CD14-positive monocyte (primary cell): ENCODE measurements around the gene WSB1. TPM values are rescaled to one million over a fixed set of nuclear protein-coding genes. Genes with fewer than 3 reads are reported as not detected.

Source experiments
- DNase-seq, 3 donors: peaks; one replicate each; pipeline ENCODE4 v3.0.0-alpha.2; 2011 to 2022
- H2AFZ ChIP-seq: 2 replicates; pipeline ENCODE4 v1.6.0; 2012; ENCODE audit warnings: mild to moderate bottlenecking, low read depth, low read length, inconsistent platforms; ENCODE audit not compliant: insufficient read depth, poor library complexity, severe bottlenecking
- H3K27ac ChIP-seq, 2 donors: 1 replicate in 1 of 2; 2 replicates in 1 of 2; pipeline ENCODE4 v1.5.1; 2012 to 2013; ENCODE audit warnings: low read length in 2 of 2, control low read depth in 1 of 2, inconsistent platforms in 1 of 2, low read depth in 1 of 2, mild to moderate bottlenecking in 1 of 2
- H3K27me3 ChIP-seq, 2 donors: one replicate each; pipeline versions ENCODE4 v1.6.0 to v1.6.1; 2011 to 2013; ENCODE audit warnings: low read length in 2 of 2; ENCODE audit not compliant: control insufficient read depth in 2 of 2, insufficient read depth in 2 of 2
- H3K36me3 ChIP-seq, 2 donors: replicated peaks in 1 of 2; 1 replicate in 1 of 2; 2 replicates in 1 of 2; pipeline versions ENCODE4 v1.5.1 to v1.6.1; 2012 to 2013; ENCODE audit warnings: low read length in 2 of 2, control low read depth in 1 of 2, inconsistent platforms in 1 of 2, mild to moderate bottlenecking in 1 of 2; ENCODE audit not compliant: insufficient read depth in 2 of 2, control insufficient read depth in 1 of 2
- H3K4me1 ChIP-seq, 2 donors: 1 replicate in 1 of 2; 2 replicates in 1 of 2; pipeline versions ENCODE4 v1.5.1 to v1.6.1; 2012 to 2013; ENCODE audit warnings: low read length in 2 of 2, control low read depth in 1 of 2, inconsistent platforms in 1 of 2, mild to moderate bottlenecking in 1 of 2, moderate library complexity in 1 of 2; ENCODE audit not compliant: insufficient read depth in 2 of 2, control insufficient read depth in 1 of 2
- H3K4me2 ChIP-seq: replicated peaks from 2 replicates; pipeline ENCODE3; 2012; ENCODE audit warnings: low read length, moderate library complexity, mild to moderate bottlenecking; ENCODE audit not compliant: poor library complexity, severe bottlenecking; ENCODE audit errors: extremely low read depth
- H3K4me3 ChIP-seq, 3 experiments: fragments of 200-600 bp in 1 of 3; sonication (generic) in 1 of 3; replicated peaks in 1 of 3; 1 replicate in 2 of 3; 2 replicates in 1 of 3; pipeline ENCODE4 v1.5.1; 2011 to 2013; ENCODE audit warnings: low read length in 3 of 3, mild to moderate bottlenecking in 3 of 3, control low read depth in 2 of 3, low read depth in 2 of 3, inconsistent platforms in 1 of 3, moderate library complexity in 1 of 3
- H3K79me2 ChIP-seq: 2 replicates; pipeline ENCODE4 v1.6.0; 2012; ENCODE audit warnings: mild to moderate bottlenecking, control low read depth, inconsistent platforms, low read length, moderate library complexity; ENCODE audit not compliant: insufficient read depth
- H3K9ac ChIP-seq: 2 replicates; pipeline ENCODE4 v1.6.0; 2017; ENCODE audit warnings: low read length, mild to moderate bottlenecking; ENCODE audit not compliant: insufficient read depth, poor library complexity, severe bottlenecking
- H3K9me3 ChIP-seq, 2 donors: replicated peaks in 1 of 2; 1 replicate in 1 of 2; 2 replicates in 1 of 2; pipeline versions ENCODE4 v1.5.1 to v1.6.1; 2012 to 2013; ENCODE audit warnings: low read length in 2 of 2, control low read depth in 1 of 2; ENCODE audit not compliant: control insufficient read depth in 1 of 2, insufficient read depth in 1 of 2
- H4K20me1 ChIP-seq: 2 replicates; pipeline ENCODE4 v1.6.0; 2012; ENCODE audit warnings: mild to moderate bottlenecking, low read length, control low read depth, moderate library complexity; ENCODE audit not compliant: insufficient read depth
- H3K27ac Mint-ChIP-seq, 7 donors: one replicate each; pipeline ENCODE4 v1.8.0; 2020; ENCODE audit warnings: mild to moderate bottlenecking in 7 of 7, mixed read lengths in 7 of 7, moderate library complexity in 6 of 7, inconsistent platforms in 2 of 7
- H3K27me3 Mint-ChIP-seq, 3 donors: one replicate each; pipeline ENCODE4 v1.8.0; 2021 to 2022; ENCODE audit warnings: low read depth in 3 of 3, mild to moderate bottlenecking in 3 of 3, mixed read lengths in 3 of 3, moderate library complexity in 3 of 3, inconsistent platforms in 1 of 3
- H3K36me3 Mint-ChIP-seq, 2 donors: one replicate each; pipeline ENCODE4 v1.8.0; 2020; ENCODE audit warnings: mixed read lengths in 2 of 2, inconsistent platforms in 1 of 2, mild to moderate bottlenecking in 1 of 2
- H3K4me1 Mint-ChIP-seq: one replicate; pipeline ENCODE4 v1.8.0; 2020; ENCODE audit warnings: mild to moderate bottlenecking, mixed read lengths
- H3K4me3 Mint-ChIP-seq, 2 donors: one replicate each; pipeline ENCODE4 v1.8.0; 2020; ENCODE audit warnings: mild to moderate bottlenecking in 2 of 2, mixed read lengths in 2 of 2, moderate library complexity in 1 of 2
- H3K9me3 Mint-ChIP-seq, 7 donors: one replicate each; pipeline ENCODE4 v1.8.0; 2020 to 2022; ENCODE audit warnings: mixed read lengths in 7 of 7, mild to moderate bottlenecking in 6 of 7, moderate library complexity in 6 of 7, inconsistent platforms in 2 of 7
- CTCF ChIP-seq: fragments of 200-600 bp; IDR thresholded peaks from one replicate; pipeline ENCODE4 v1.8.0; 2022; ENCODE audit warnings: antibody characterized with exemption, mild to moderate bottlenecking
- WGBS: methylation state at CpG from one replicate; pipeline ENCODE4 v1.1.5; 2013; ENCODE audit warnings: missing lambda C conversion rate; ENCODE audit not compliant: insufficient coverage; 5-methylcytosine and 5-hydroxymethylcytosine counted together
- intact Hi-C, 2 donors: fragments of 100-400 bp; cut with micrococcal nuclease; formaldehyde crosslinking; loops; one replicate each; pipeline versions ENCODE4 v1.15.0 to v1.15.1; 2023
- polyA plus RNA-seq, 3 donors: library from polyadenylated mRNA; depleted of rRNA in 1 of 3; unstranded in 2 of 3; stranded (reverse) in 1 of 3; fragments of 300-500 nt in 2 of 3; fragments of >200 nt in 1 of 3; fragmentation: Illumina TruSeq in 2 of 3; gene quantifications; 1 replicate in 2 of 3; 2 replicates in 1 of 3; pipeline ENCODE4 v1.2.3, GENCODE V29; 2012 to 2021

Gene WSB1
- polyA plus RNA-seq, 3 donors, result 220 to 368 (median 296) TPM

- H3K9me3 ChIP-seq, result no peaks in the 10 kb centered on the region
- H3K27me3 ChIP-seq, result no peaks in the 10 kb centered on the region
- 91% methylated on average over 5 of the region's 10 CpGs for WGBS
- H3K9ac ChIP-seq, result no peak overlapping the region
- peak overlapping the region in 1 of 3 experiments; percentile 63 for H3K4me3 ChIP-seq
- H3K36me3 Mint-ChIP-seq, result no peaks in the 10 kb centered on the region
- H3K4me3 Mint-ChIP-seq, result peak overlapping the region in 1 of 2 donors; percentile 26
- peaks cover 73% of the 10 kb centered on the region for H3K4me1 Mint-ChIP-seq
- DNase-seq, result peak in 1 of 3 donors; percentile 16
- H4K20me1 ChIP-seq, result no peaks in the 10 kb centered on the region
- H3K27ac ChIP-seq, result peak overlapping the region; percentile 76 to 87
- H3K36me3 ChIP-seq, result no peaks in the 10 kb centered on the region
- peak overlapping the region; percentile 60 for H2AFZ ChIP-seq
- peak overlapping the region in 6 of 7 donors; percentile 59 to 98 (median 95) for H3K27ac Mint-ChIP-seq
- H3K27me3 Mint-ChIP-seq, result no peaks in the 10 kb centered on the region
- no peak for TF ChIP-seq CTCF
- peaks cover 9% of the 10 kb centered on the region for H3K79me2 ChIP-seq
- H3K4me1 ChIP-seq, result peaks cover 72 to 74% of the 10 kb centered on the region in 2 donors
- H3K9me3 Mint-ChIP-seq, result no peaks in the 10 kb centered on the region
- intact Hi-C loops, result loop anchor here (2.0 to 5.0 kb wide), 2 partner anchors 14 to 33 kb away; partner anchors contain the start of gene WSB1 (in 1 of the 2)
- H3K4me2 ChIP-seq, result peak overlapping the region; percentile 73
Measured at GRCh38 chr17:27280527-27280926, 13.4 kb upstream of the WSB1 start.

DNA sequence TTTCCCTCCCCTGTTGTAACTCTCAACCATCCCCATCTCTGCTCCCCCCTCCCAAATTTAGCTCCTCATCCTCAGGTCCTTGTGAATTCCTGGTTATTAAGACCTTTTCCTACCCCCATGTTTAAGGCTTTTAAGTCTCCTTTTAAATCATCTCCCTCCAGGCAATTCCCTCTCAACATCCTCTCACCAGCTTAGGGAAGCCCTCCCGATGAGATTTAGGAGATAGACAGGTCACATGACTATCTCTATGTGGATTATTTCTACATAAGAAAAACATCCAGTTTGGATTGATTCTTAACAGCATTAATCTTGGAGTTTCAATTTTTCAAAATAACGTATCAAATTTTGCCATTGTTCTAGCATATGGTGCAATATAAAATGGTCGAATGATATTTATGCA is 12.5 kb upstream of the WSB1 start:
- peaks cover 79% of the 10 kb centered on the region for H3K4me1 Mint-ChIP-seq
- peak overlapping the region; percentile 60 for H2AFZ ChIP-seq

More for the DNA sequence above, 12.5 kb upstream of the WSB1 start:
- Histone ChIP-seq H3K4me3 (peak overlapping the region in 2 of 3 experiments; percentile 23 to 63), H3K9me3 (no peaks in the 10 kb centered on the region), H3K79me2 (peaks cover 9% of the 10 kb centered on the region), H3K36me3 (no peaks in the 10 kb centered on the region), H3K9ac (no peak overlapping the region), H3K27ac (peak overlapping the region; percentile 76 to 87), H4K20me1 (no peaks in the 10 kb centered on the region), H3K27me3 (no peaks in the 10 kb centered on the region), H3K4me2 (peak overlapping the region; percentile 73), H3K4me1 (peaks cover 81 to 83% of the 10 kb centered on the region in 2 donors)
- H3K27ac Mint-ChIP-seq, result peak overlapping the region; percentile 94 to 99 (median 98)
- H3K9me3 Mint-ChIP-seq, result no peaks in the 10 kb centered on the region
- no peaks in the 10 kb centered on the region for H3K27me3 Mint-ChIP-seq
- intact Hi-C loops, result loop anchor here (2.0 to 5.0 kb wide), 2 partner anchors 13 to 34 kb away; partner anchors contain the start of gene WSB1 (in 1 of the 2)
- no peak for TF ChIP-seq CTCF
- peak in 1 of 3 donors; percentile 22 for DNase-seq
- WGBS, result 0% methylated on average over 1 of the region's 3 CpGs
- H3K36me3 Mint-ChIP-seq, result no peaks in the 10 kb centered on the region
- peak overlapping the region; percentile 66 to 68 for H3K4me3 Mint-ChIP-seq
